T-helper 2 cell treated with Interferon-gamma antibody and Interleukin-4, amounts not matched to agents 100 ng/mL and 5 ng/mL, for 36 hours (primary cell): ENCODE data around the gene TEKTIP1. TPM values are rescaled to one million over a fixed set of nuclear protein-coding genes. Genes with fewer than 3 reads are reported as not detected.
"Not testable (repeated sequence)": the region's sequence is repeated elsewhere in the genome, so short reads cannot be mapped to it uniquely, and the experiment has no call there.

Experiments
- intact Hi-C: fragments of 100-400 bp; cut with micrococcal nuclease; formaldehyde crosslinking; loops from one replicate; pipeline ENCODE4 v1.15.1; 2023
- total RNA-seq: library from RNA; stranded (reverse); gene quantifications from 2 replicates; pipeline ENCODE4 v1.2.3, GENCODE V29; 2022

The TEKTIP1 gene
- total RNA-seq, 1 donor from 2014 or later = 4.5 TPM

- intact Hi-C loops = no loop called here
Observed at GRCh38 chr19:3522421-3523360, 16.3 kb upstream of the TEKTIP1 start.

- intact Hi-C loops = no loop called here
Observed at GRCh38 chr19:3523361-3524077, 15.5 kb upstream of the TEKTIP1 start.

DNA sequence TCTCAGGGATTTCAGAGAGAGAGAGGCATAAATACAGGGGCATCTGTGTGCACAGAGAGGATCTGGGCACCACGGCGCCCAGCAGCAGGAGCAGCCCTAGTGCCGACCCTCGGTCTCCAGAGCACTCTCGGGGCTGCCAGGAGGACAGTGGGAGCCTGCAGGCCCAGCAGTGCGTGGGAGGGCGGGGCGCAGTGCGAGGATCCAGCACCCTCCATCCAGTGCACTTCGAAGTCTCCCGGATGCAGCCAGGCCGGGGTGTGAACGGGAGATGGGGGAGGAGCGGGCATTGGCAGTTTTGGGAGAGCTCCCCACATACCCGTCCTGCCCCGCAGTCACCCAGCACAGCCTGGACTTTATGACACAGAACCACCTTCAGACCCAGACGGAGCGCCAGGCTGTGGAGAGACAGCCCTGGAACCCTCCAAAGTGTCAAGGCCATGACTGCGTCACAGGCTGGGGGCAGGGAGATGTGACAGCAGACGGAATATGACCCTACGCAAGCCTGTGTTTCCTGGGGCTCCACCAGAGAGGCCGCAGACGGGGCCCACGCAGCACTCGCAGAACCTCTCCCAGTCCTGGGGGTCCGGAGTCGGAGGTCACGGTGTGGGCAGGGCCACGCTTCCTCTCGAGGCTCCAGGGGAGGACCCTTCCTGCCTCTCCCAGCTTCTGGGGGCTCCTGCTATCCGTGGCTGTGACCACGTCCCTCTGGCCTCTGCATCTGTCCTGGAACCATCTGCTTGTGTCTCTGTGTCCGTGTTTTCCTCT, 14.7 kb upstream of the TEKTIP1 start:
- intact Hi-C loops = no loop called here

DNA sequence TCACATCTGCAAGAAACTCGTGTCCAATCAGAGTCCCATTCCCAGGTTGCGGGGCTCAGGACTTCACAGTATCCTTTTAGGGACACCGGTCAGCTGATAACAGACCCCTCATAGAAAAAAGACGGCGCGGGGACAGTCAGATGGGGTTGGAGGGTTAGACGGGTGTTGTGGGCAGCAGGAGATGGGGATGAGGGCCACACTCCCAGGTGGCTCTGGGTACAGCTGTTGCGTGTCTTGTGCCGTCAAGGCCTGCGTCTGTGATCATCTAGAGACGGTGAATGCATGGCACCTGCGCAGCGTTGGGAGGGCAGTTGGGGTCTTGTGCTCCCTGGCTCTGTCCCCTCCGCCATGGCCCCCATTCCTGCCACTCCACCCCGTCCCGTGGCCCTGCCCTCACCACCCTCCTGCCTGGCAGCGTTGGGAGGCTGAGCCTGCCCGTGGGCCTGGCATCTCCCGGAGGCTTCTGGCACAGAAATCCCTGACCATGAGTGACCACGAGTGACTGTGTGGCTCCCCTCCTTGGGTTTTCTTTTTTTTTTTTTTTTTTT, 14.0 kb upstream of the TEKTIP1 start:
- intact Hi-C loops = no loop called here

GRCh38 chr19:3526507-3527237, 12.3 kb upstream of the TEKTIP1 start:
- intact Hi-C loops = no loop called here

- intact Hi-C loops = no loop called here
Observed at GRCh38 chr19:3527238-3527910, 11.6 kb upstream of the TEKTIP1 start.

DNA sequence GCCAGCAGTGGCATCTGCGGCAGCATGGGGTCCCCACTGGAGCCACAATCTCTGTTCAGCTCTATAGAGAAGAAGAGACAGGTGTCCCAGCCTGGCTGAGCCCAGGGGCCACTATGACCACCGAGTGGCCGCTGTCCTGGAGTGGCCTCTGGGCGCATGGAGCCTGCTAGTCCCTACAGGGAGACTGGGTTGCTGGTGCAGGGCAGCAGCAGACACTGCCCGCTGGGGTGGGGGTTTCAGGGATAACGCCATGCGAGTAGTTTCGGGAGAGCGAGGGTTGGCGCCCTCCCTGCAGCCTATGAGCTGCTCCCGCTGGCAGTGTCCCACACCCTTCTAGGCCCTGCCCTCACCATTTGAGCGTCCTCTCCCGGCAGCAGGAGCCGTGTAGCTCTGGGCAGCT, 10.9 kb upstream of the TEKTIP1 start:
- intact Hi-C loops = no loop called here

- intact Hi-C loops = no loop called here
Observed at GRCh38 chr19:3528539-3529211, 10.3 kb upstream of the TEKTIP1 start.

DNA sequence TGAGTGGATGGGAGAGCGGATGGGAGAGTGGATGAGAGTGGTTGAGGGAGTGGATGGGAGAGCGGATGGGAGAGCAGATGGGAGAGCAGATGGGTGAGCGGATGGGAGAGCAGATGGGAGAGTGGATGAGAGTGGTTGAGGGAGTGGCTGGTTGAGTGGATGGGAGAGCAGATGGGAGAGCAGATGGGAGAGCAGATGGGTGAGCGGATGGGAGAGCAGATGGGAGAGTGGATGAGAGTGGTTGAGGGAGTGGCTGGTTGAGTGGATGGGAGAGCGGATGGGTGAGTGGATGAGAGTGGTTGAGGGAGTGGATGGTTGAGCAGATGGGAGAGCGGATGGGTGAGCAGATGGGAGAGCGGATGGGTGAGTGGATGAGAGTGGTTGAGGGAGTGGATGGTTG, 9.7 kb upstream of the TEKTIP1 start:
- intact Hi-C loops = not testable (repeated sequence)

DNA sequence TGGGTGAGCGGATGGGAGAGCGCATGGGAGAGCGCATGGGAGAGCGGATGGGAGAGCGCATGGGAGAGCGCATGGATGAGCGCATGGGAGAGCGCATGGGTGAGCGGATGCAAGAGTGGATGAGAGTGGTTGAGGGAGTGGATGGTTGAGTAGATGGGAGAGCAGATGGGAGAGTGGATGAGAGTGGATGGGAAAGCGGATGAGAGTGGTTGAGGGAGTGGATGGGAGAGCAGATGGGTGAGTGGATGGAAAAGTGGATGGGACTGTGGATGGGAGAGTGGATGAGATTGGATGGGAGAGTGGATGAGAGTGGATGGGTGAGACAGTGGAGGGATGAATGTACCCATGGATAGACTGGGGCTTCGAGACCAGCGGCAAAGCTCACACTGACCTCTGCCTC, 8.6 kb upstream of the TEKTIP1 start:
- intact Hi-C loops = no loop called here

DNA sequence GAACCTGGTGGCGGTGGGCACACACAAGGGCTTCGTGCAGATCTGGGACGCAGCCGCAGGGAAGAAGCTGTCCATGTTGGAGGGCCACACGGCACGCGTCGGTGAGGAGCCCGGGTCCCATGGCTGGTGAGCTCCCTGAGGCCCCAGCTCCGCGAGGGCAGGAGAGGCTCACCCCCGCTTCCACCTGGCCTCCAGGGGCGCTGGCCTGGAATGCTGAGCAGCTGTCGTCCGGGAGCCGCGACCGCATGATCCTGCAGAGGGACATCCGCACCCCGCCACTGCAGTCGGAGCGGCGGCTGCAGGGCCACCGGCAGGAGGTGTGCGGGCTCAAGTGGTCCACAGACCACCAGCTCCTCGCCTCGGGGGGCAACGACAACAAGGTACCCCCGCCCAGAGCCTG, 7.3 kb upstream of the TEKTIP1 start:
- intact Hi-C loops = no loop called here

- intact Hi-C loops = no loop called here
Observed at GRCh38 chr19:3532154-3532786, 6.7 kb upstream of the TEKTIP1 start.

- intact Hi-C loops = no loop called here
Observed at GRCh38 chr19:3533033-3533432, 5.9 kb upstream of the TEKTIP1 start.

DNA sequence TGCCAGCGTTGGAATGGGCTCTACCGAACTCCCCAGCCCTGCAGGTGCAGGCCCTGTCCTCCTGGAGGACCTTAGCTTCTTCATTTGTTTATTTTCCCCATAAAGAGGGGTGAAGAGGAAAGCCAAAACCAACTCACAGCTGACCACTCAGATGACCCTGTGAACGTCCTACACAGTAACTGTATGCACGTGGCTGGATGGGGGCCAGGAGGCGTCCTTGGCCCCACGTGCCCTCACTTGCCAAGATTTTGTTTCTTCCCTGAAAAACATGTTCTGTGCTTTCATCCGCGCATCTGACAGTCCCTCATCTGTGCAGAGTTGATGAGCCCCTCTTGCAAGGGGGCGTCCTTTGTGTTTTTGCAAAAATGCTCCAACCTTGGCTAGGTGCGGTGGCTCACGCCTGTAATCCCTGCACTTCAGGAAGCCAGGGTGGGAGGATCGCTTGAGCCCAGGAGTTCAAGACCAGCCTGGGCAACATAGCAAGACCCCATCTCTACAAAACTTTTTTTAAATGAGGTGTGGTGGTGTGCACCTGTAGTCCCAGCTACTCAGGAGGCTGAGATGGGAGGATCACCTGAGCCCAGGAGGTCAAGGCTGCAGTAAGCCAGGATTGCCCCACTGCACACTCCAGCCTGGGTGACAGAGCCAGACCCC, 5.3 kb upstream of the TEKTIP1 start:
- intact Hi-C loops = no loop called here

DNA sequence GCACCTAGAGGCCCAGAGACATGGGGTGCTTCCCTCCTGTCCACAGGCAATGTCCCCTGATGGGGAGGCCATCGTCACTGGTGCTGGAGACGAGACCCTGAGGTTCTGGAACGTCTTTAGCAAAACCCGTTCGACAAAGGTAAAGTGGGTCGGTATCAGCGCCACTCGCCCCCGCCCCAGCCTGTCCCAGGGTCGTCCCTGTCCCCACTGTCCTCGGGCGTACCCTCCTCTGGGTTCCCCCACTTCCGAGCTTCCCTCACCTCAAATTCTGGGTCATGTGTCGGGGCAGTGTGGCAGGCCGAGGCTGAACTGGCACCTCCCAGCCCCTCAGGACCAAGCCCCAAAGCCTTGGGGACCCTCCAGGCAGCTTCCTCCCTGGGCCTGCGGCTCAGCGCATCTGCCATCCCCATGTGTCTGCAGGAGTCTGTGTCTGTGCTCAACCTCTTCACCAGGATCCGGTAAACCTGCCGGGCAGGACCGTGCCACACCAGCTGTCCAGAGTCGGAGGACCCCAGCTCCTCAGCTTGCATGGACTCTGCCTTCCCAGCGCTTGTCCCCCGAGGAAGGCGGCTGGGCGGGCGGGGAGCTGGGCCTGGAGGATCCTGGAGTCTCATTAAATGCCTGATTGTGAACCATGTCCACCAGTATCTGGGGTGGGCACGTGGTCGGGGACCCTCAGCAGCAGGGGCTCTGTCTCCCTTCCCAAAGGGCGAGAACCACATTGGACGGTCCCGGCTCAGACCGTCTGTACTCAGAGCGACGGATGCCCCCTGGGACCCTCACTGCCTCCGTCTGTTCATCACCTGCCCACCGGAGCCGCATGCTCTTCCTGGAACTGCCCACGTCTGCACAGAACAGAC, 4.4 kb upstream of the TEKTIP1 start:
- intact Hi-C loops = no loop called here

- intact Hi-C loops = no loop called here
Observed at GRCh38 chr19:3535235-3535535, 3.8 kb upstream of the TEKTIP1 start.

GRCh38 chr19:3535563-3535965, 3.4 kb upstream of the TEKTIP1 start:
- intact Hi-C loops = no loop called here

DNA sequence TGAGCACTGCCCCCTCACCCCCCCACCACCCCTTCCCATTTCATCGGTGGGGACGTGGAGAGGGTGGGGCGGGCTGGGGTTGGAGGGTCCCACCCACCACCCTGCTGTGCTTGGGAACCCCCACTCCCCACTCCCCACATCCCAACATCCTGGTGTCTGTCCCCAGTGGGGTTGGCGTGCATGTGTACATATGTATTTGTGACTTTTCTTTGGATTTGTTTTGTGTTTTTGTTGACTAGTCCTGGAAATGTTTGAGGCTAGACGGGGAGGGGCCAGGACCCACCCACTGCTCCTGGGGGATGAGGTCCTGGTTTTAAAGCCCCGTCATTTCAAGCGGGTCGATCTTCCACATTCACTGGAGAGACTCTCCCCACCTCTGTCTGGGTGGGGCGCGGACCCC, 3.0 kb upstream of the TEKTIP1 start:
- intact Hi-C loops = no loop called here
